ENCODE results near the gene SLC2A4.

SLC2A4 gene

GRCh38 chr17:7280519-7281073 lies 922 bp upstream of the SLC2A4 start:
- peak; percentile 87 for DNase-seq

- DNase-seq: no peak
These were observed 634 bp downstream of the SLC2A4 start for GRCh38 chr17:7281953-7282751.

GRCh38 chr17:7282752-7283321 lies 1.3 kb downstream of the SLC2A4 start:
- no peak for DNase-seq

- no peak for DNase-seq
These were observed 2.1 kb downstream of the SLC2A4 start for GRCh38 chr17:7283471-7284216.

- no peak for DNase-seq
These were observed 3.4 kb downstream of the SLC2A4 start for GRCh38 chr17:7284911-7285310.

GRCh38 chr17:7285679-7286078 lies 4.2 kb downstream of the SLC2A4 start:
- no peak for DNase-seq

GRCh38 chr17:7289256-7290032 lies 7.9 kb downstream of the SLC2A4 start:
- no peak for DNase-seq

- DNase-seq: no peak
These were observed 8.6 kb downstream of the SLC2A4 start for GRCh38 chr17:7290166-7290565.

- DNase-seq: no peak
These were observed 9.2 kb downstream of the SLC2A4 start for GRCh38 chr17:7290685-7291084.

GRCh38 chr17:7292194-7292593 lies 10.7 kb downstream of the SLC2A4 start:
- DNase-seq: no peak

GRCh38 chr17:7292729-7293128 lies 11.2 kb downstream of the SLC2A4 start:
- no peak for DNase-seq

GRCh38 chr17:7293159-7293558 lies 11.6 kb downstream of the SLC2A4 start:
- no peak for DNase-seq

- no peak for DNase-seq
These were observed 12.5 kb downstream of the SLC2A4 start for GRCh38 chr17:7293816-7294613.

GRCh38 chr17:7294614-7295153 lies 13.2 kb downstream of the SLC2A4 start, which contains the start of gene YBX2:
TSS of gene YBX2 (minus strand) at chr17:7294639. CDS start at chr17:7294500, 139 bp downstream.
- peak; percentile 86 for DNase-seq

- no peak for DNase-seq
These were observed 14.0 kb downstream of the SLC2A4 start for GRCh38 chr17:7295230-7296180.

GRCh38 chr17:7296189-7296861 lies 14.8 kb downstream of the SLC2A4 start:
- DNase-seq: peak; percentile 59

- DNase-seq: no peak
These were observed 22.7 kb downstream of the SLC2A4 start for GRCh38 chr17:7304179-7304578.

- DNase-seq: peak; percentile 100
These were observed 25.6 kb downstream of the SLC2A4 start, which contains the start of gene EIF5A for GRCh38 chr17:7306911-7307685. TSS of gene EIF5A (plus strand) at chr17:7307628. CDS start at chr17:7309636, 2,008 bp downstream.
